ENCODE results near the gene KDM7A.

DNA sequence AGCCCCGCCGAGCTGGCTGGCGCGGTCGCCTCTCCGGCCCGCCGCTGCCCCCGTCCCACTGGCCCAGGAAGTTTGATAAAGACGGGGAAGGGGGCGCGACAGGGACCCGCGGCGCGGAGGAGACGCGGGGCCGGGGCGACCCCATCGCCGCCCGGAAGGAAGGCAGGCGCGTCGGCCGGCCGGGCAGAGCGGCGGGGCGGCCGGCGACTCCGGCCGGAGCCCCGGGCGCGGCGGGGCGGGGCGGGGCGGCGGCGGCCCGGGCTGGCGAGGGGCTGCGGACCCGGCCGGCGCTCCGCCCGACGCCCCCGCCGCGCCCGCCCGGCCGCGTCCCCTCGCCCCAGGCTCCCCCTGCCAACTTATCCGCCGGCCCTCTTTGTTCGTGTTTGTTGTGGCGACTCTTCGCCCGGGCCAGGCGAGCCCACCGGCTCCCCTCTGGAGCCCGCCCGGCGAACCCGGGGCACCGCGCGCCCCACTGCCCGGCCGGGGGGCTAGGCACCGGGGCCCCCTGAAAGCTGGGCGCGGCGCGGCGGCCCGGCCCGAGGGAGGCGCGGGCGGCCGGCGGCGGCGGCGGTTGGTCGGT is 571 bp downstream of the KDM7A start:
- TF ChIP-seq MAFK (IDR thresholded peaks at IDR 0.05; ENCODE audit: partially characterized antibody) (no peak), CBX2 (IDR thresholded peaks at IDR 0.05; ENCODE audit: borderline replicate concordance, low read depth) (no peak), NR3C1 (IDR thresholded peaks at IDR 0.05) (no peak), RAD21 (conservative IDR thresholded peaks at IDR 0.05 in 1 of 2, IDR thresholded peaks at IDR 0.05 in 1 of 2) (no peak), MYC (IDR thresholded peaks at IDR 0.05; ENCODE audit: borderline replicate concordance, low read length) (no peak), SREBF2 (IDR thresholded peaks at IDR 0.05) (no peak)
- TF ChIP-seq, protein P1, sequence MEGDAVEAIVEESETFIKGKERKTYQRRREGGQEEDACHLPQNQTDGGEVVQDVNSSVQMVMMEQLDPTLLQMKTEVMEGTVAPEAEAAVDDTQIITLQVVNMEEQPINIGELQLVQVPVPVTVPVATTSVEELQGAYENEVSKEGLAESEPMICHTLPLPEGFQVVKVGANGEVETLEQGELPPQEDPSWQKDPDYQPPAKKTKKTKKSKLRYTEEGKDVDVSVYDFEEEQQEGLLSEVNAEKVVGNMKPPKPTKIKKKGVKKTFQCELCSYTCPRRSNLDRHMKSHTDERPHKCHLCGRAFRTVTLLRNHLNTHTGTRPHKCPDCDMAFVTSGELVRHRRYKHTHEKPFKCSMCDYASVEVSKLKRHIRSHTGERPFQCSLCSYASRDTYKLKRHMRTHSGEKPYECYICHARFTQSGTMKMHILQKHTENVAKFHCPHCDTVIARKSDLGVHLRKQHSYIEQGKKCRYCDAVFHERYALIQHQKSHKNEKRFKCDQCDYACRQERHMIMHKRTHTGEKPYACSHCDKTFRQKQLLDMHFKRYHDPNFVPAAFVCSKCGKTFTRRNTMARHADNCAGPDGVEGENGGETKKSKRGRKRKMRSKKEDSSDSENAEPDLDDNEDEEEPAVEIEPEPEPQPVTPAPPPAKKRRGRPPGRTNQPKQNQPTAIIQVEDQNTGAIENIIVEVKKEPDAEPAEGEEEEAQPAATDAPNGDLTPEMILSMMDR (IDR thresholded peaks at IDR 0.05): no peak

Measured in A549 (cell line).